ENCODE data around the gene ESYT2.

The ESYT2 gene

GRCh38 chr7:158728911-158729645 is 100.2 kb downstream of the ESYT2 start:
- no peak for DNase-seq (ENCODE audit: low read depth)
- no peak for TF ChIP-seq CTCF (conservative IDR thresholded peaks at IDR 0.05; ENCODE audit: low read length)
- no peak overlapping the region for H3K4me3 ChIP-seq (ENCODE audit: low read length)

GRCh38 chr7:158727690-158728089 is 101.6 kb downstream of the ESYT2 start:
- H3K4me3 ChIP-seq (ENCODE audit: low read length): no peak overlapping the region
- DNase-seq (ENCODE audit: low read depth): no peak
- TF ChIP-seq CTCF (conservative IDR thresholded peaks at IDR 0.05; ENCODE audit: low read length): no peak

- no peak for DNase-seq (ENCODE audit: low read depth)
- no peak for TF ChIP-seq CTCF (conservative IDR thresholded peaks at IDR 0.05; ENCODE audit: low read length)
- H3K4me3 ChIP-seq (ENCODE audit: low read length): no peak overlapping the region
These were observed 103.0 kb downstream of the ESYT2 start for GRCh38 chr7:158726277-158726807.

GRCh38 chr7:158725506-158725800 is 103.9 kb downstream of the ESYT2 start:
- no peak for TF ChIP-seq CTCF (conservative IDR thresholded peaks at IDR 0.05; ENCODE audit: low read length)
- no peak overlapping the region for H3K4me3 ChIP-seq (ENCODE audit: low read length)
- no peak for DNase-seq (ENCODE audit: low read depth)

- DNase-seq (ENCODE audit: low read depth): no peak
- TF ChIP-seq CTCF (conservative IDR thresholded peaks at IDR 0.05; ENCODE audit: low read length): no peak
- H3K4me3 ChIP-seq (ENCODE audit: low read length): no peak overlapping the region
These were observed 104.4 kb downstream of the ESYT2 start for GRCh38 chr7:158724658-158725505.

- TF ChIP-seq CTCF (conservative IDR thresholded peaks at IDR 0.05; ENCODE audit: low read length): no peak
- no peak for DNase-seq (ENCODE audit: low read depth)
- no peak overlapping the region for H3K4me3 ChIP-seq (ENCODE audit: low read length)
These were observed 105.5 kb downstream of the ESYT2 start for GRCh38 chr7:158723714-158724385.
